ENCODE results near the gene COL4A2.

COL4A2 gene

DNA sequence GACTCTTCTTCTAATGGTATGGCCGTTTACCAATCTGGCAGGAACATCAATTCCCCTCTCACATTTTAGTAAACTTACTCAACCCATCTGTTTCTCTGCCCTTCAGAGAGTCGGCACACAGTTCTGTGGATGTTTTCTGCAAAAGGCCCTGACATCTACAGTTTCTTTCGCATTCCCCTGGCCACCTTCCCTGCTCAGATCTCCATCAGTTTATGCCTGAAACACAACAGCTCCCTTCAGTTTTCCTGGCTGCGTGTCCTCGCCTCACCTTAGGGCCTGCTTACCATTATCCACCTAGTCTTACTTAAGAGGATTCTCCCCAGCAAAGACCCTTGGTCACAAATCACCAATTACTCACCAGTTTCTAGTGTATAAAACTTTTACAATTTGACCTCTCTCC is 25.3 kb upstream of the COL4A2 start:
- Histone ChIP-seq H3K4me3 (ENCODE audit: low read depth in 1 of 2, low read length in 1 of 2) (no peak overlapping the region), H3K27me3 (peaks cover 11% of the 10 kb centered on the region), H3K4me1 (ENCODE audit: control insufficient read depth in 1 of 2, insufficient read depth in 1 of 2, low read depth in 1 of 2, low read length in 1 of 2) (no peaks in the 10 kb centered on the region), H3K36me3 (no peaks in the 10 kb centered on the region), H3K27ac (no peak overlapping the region), H3K9me3 (no peaks in the 10 kb centered on the region)
- TF ChIP-seq, protein P1, sequence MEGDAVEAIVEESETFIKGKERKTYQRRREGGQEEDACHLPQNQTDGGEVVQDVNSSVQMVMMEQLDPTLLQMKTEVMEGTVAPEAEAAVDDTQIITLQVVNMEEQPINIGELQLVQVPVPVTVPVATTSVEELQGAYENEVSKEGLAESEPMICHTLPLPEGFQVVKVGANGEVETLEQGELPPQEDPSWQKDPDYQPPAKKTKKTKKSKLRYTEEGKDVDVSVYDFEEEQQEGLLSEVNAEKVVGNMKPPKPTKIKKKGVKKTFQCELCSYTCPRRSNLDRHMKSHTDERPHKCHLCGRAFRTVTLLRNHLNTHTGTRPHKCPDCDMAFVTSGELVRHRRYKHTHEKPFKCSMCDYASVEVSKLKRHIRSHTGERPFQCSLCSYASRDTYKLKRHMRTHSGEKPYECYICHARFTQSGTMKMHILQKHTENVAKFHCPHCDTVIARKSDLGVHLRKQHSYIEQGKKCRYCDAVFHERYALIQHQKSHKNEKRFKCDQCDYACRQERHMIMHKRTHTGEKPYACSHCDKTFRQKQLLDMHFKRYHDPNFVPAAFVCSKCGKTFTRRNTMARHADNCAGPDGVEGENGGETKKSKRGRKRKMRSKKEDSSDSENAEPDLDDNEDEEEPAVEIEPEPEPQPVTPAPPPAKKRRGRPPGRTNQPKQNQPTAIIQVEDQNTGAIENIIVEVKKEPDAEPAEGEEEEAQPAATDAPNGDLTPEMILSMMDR (IDR thresholded peaks at IDR 0.05), result no peak

DNA sequence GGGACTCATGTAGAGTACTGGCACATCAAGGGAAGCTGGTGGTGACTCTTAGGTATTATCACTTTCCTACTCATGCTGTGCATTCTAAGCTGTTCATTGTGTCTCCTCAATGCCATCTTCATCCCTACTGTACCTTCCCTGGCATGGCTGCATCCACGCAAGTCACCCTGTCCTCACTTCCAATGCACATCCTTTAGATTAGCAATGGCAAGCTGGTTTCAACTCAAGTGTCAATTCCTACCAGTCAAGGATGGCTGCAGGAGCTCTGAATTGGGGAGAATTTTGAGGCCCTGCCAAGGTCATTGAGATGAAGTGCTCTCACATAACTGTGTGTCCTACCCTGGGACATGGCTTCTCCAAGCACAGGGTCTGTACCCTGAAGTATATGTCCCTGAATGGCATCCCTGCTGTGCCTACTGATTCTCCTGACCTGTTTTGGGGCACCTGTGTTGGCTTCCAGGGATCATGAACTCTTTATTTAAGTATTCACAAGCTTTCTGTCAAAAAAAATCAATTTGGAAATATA is 24.7 kb upstream of the COL4A2 start:
- Histone ChIP-seq H3K27me3 (peaks cover 11% of the 10 kb centered on the region), H3K9me3 (no peaks in the 10 kb centered on the region), H3K4me1 (ENCODE audit: control insufficient read depth in 1 of 2, insufficient read depth in 1 of 2, low read depth in 1 of 2, low read length in 1 of 2) (no peaks in the 10 kb centered on the region), H3K4me3 (ENCODE audit: low read depth in 1 of 2, low read length in 1 of 2) (no peak overlapping the region), H3K27ac (no peak overlapping the region), H3K36me3 (no peaks in the 10 kb centered on the region)
- TF ChIP-seq, protein P1 (IDR thresholded peaks at IDR 0.05), result no peak

DNA sequence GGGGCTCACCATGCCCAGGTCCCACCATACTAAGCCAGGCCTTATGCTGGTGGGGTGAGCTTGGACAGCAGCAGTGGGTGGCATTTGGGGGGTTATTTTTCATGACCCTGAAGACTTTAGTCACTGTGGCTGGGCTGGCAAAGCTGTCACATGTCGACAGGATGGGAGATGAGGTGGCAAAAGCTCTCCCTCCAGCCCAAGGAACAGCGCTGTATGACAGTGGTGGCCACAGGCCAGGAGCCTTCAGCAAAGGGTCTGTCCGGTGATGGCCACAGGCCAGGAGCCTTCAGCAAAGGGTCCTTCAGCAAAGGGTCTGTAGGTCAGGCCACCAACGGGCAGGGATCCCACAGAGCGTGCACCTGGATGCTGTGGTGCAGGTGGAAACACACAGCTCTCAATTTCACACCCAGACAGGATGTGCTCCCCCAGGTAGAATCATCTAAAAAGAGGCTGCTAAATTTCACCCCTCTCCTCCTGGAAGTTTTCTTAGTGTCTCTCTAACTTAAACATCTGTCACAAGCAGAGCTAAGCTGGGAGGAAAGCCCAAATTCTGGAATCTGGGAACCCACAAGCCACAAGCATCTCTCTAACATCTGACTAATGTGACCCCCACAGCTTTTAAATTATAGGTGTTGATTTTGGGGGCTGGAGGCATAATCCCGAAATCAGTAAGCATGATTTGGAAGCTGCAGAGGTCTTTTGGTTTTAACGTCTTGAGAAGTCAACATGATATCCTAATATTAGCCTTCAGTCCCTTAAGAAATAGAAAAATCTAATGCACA is 23.2 kb upstream of the COL4A2 start:
- no peaks in the 10 kb centered on the region for H3K4me1 ChIP-seq (ENCODE audit: control insufficient read depth in 1 of 2, insufficient read depth in 1 of 2, low read depth in 1 of 2, low read length in 1 of 2)
- H3K36me3 ChIP-seq, result no peaks in the 10 kb centered on the region
- H3K27ac ChIP-seq, result no peak overlapping the region
- no peak overlapping the region for H3K4me3 ChIP-seq (ENCODE audit: low read depth in 1 of 2, low read length in 1 of 2)
- TF ChIP-seq, protein P1 (IDR thresholded peaks at IDR 0.05), result no peak
- H3K9me3 ChIP-seq, result no peaks in the 10 kb centered on the region
- H3K27me3 ChIP-seq, result peaks cover 11% of the 10 kb centered on the region

DNA sequence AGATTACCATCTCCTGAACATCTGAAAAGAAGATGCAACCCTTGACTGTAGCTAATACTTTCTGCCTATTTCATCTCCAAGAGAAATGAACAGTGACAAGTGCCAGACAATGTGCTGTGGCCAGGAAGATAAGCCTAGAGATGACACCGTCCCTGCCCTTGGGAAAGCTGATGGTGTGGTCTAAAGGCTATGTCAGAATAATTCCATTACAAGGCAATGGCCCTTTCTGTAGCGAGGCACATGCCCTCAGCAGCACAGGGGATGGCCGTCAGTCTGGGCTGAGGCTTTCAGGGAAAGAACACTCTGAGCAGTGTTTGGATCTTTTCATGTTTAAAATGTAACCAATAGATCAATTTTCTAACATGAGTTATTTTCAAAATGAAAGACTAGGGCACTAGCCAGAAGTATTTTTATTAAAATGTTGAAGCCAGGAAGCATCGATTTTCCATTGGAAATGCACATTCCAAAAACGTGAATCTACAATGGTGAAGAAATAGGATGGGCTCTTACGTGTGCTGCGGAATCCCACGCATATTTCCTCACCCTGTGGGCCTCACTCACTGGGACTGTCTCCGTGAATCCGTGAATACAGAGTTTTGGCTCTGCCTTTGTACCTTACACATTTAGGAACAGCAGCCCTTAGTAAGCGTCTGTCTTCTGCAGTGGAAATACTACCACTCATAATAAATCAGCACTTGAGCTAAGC is 22.2 kb upstream of the COL4A2 start:
- H3K36me3 ChIP-seq, result no peaks in the 10 kb centered on the region
- no peak overlapping the region for H3K4me3 ChIP-seq (ENCODE audit: low read depth in 1 of 2, low read length in 1 of 2)
- no peaks in the 10 kb centered on the region for H3K9me3 ChIP-seq
- no peaks in the 10 kb centered on the region for H3K4me1 ChIP-seq (ENCODE audit: control insufficient read depth in 1 of 2, insufficient read depth in 1 of 2, low read depth in 1 of 2, low read length in 1 of 2)
- TF ChIP-seq, protein P1 (IDR thresholded peaks at IDR 0.05), result no peak
- H3K27me3 ChIP-seq, result peaks cover 17% of the 10 kb centered on the region
- no peak overlapping the region for H3K27ac ChIP-seq

DNA sequence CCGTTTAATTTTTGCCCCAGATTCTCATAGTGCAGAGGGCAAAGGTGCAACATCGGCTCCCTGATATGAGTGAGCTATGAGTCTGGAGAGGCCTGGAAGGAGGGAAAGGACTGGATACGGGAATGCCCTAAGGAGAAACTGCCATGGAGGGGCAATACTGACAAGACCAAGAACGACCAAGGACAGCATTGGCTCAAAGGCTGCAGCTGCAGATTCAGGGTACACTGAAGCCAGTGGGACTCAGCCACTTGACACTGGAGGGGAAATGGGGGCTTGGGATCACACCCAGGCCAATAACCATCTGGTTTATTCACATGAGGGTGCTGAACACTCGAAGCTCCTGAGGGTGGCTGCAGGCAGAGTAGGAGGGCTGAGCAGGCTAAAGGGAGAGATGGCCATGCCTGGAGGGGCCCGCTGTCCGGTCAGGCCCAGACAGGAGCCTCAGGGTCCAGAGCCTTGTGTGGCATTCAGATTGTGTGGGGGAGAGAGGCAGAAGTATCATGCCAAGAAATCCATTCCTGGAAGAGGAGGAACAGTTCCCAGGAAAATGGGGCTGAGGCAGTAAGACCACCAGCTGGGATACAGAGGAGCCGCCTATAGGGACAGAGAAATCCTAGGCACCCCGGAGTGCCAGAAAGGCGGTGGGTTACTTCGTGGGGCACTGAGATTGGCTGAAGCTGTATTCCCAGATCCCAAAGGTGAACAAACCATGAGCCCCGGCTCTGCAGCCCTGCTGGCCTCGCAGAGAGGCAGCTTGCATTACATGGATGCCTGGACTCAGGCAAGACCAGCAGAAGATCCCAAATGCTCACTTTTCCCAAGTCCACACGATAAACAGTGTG is 20.9 kb upstream of the COL4A2 start:
- no peaks in the 10 kb centered on the region for H3K9me3 ChIP-seq
- no peaks in the 10 kb centered on the region for H3K36me3 ChIP-seq
- H3K27me3 ChIP-seq, result peaks cover 14% of the 10 kb centered on the region
- no peak overlapping the region for H3K27ac ChIP-seq
- TF ChIP-seq, protein P1 (IDR thresholded peaks at IDR 0.05), result no peak
- H3K4me1 ChIP-seq (ENCODE audit: control insufficient read depth in 1 of 2, insufficient read depth in 1 of 2, low read depth in 1 of 2, low read length in 1 of 2), result no peaks in the 10 kb centered on the region
- H3K4me3 ChIP-seq (ENCODE audit: low read depth in 1 of 2, low read length in 1 of 2), result no peak overlapping the region

Measured in neutrophil (primary cell).